NCI-H748 treated with DMSO at 0.1 percent for 48 hours (cell line): ENCODE measurements around the gene ATXN1.
"Not testable (repeated sequence)": the region's sequence is repeated elsewhere in the genome, so short reads cannot be mapped to it uniquely, and the experiment has no call there.

Source experiments
- DNase-seq: peaks from one replicate; lab custom pipeline; 2025; lab: John Stamatoyannopoulos, UW

ATXN1 gene

GRCh38 chr6:16386057-16386456, 375.2 kb downstream of the ATXN1 start:
- no peak for DNase-seq

- DNase-seq, result no peak
Observed at GRCh38 chr6:16383607-16384206, 377.6 kb downstream of the ATXN1 start.

GRCh38 chr6:16381968-16382367, 379.3 kb downstream of the ATXN1 start:
- not testable (repeated sequence) for DNase-seq

- DNase-seq, result no peak
Observed at GRCh38 chr6:16380220-16380809, 380.9 kb downstream of the ATXN1 start.

- DNase-seq, result not testable (repeated sequence)
Observed at GRCh38 chr6:16378360-16378759, 382.9 kb downstream of the ATXN1 start.

GRCh38 chr6:16377470-16377869, 383.8 kb downstream of the ATXN1 start:
- DNase-seq, result no peak

GRCh38 chr6:16375843-16376242, 385.4 kb downstream of the ATXN1 start:
- no peak for DNase-seq

- no peak for DNase-seq
Observed at GRCh38 chr6:16375206-16375605, 386.1 kb downstream of the ATXN1 start.

GRCh38 chr6:16374461-16375200, 386.6 kb downstream of the ATXN1 start:
- no peak for DNase-seq

GRCh38 chr6:16374016-16374415, 387.2 kb downstream of the ATXN1 start:
- DNase-seq, result no peak

- DNase-seq, result no peak
Observed at GRCh38 chr6:16372029-16372776, 389.1 kb downstream of the ATXN1 start.

- DNase-seq, result no peak
Observed at GRCh38 chr6:16371401-16371800, 389.9 kb downstream of the ATXN1 start.

GRCh38 chr6:16370943-16371342, 390.3 kb downstream of the ATXN1 start:
- no peak for DNase-seq

GRCh38 chr6:16369989-16370388, 391.3 kb downstream of the ATXN1 start:
- no peak for DNase-seq

GRCh38 chr6:16369140-16369745, 392.0 kb downstream of the ATXN1 start:
- DNase-seq, result no peak

GRCh38 chr6:16367571-16367970, 393.7 kb downstream of the ATXN1 start:
- no peak for DNase-seq

- no peak for DNase-seq
Observed at GRCh38 chr6:16363749-16364148, 397.5 kb downstream of the ATXN1 start.

GRCh38 chr6:16362819-16363589, 398.3 kb downstream of the ATXN1 start:
- DNase-seq, result no peak

- no peak for DNase-seq
Observed at GRCh38 chr6:16362296-16362695, 399.0 kb downstream of the ATXN1 start.

- DNase-seq, result no peak
Observed at GRCh38 chr6:16361861-16362260, 399.4 kb downstream of the ATXN1 start.

- no peak for DNase-seq
Observed at GRCh38 chr6:16361121-16361520, 400.1 kb downstream of the ATXN1 start.
